ENCODE results near the gene SLC9A9.

SLC9A9 gene

GRCh38 chr3:143484846-143485512 is 363.3 kb downstream of the SLC9A9 start:
- FAIRE-seq = no peak

- FAIRE-seq = no peak
These were observed 365.1 kb downstream of the SLC9A9 start for GRCh38 chr3:143483214-143483613.

GRCh38 chr3:143482106-143483088 is 365.9 kb downstream of the SLC9A9 start:
- no peak for FAIRE-seq

- no peak for FAIRE-seq
These were observed 367.9 kb downstream of the SLC9A9 start for GRCh38 chr3:143480344-143480743.

- FAIRE-seq = no peak
These were observed 368.5 kb downstream of the SLC9A9 start for GRCh38 chr3:143479727-143480126.

- no peak for FAIRE-seq
These were observed 370.1 kb downstream of the SLC9A9 start for GRCh38 chr3:143478115-143478693.

- FAIRE-seq = no peak
These were observed 371.2 kb downstream of the SLC9A9 start for GRCh38 chr3:143476965-143477640.

GRCh38 chr3:143475981-143476380 is 372.3 kb downstream of the SLC9A9 start:
- FAIRE-seq = no peak

- FAIRE-seq = no peak
These were observed 375.3 kb downstream of the SLC9A9 start for GRCh38 chr3:143472731-143473523.

GRCh38 chr3:143471705-143472104 is 376.6 kb downstream of the SLC9A9 start:
- no peak for FAIRE-seq

GRCh38 chr3:143469159-143469558 is 379.1 kb downstream of the SLC9A9 start:
- FAIRE-seq = no peak

- no peak for FAIRE-seq
These were observed 382.6 kb downstream of the SLC9A9 start for GRCh38 chr3:143465666-143466065.

- no peak for FAIRE-seq
These were observed 383.4 kb downstream of the SLC9A9 start for GRCh38 chr3:143464850-143465249.

- FAIRE-seq = no peak
These were observed 392.8 kb downstream of the SLC9A9 start for GRCh38 chr3:143455480-143455879.

- FAIRE-seq = no peak
These were observed 397.6 kb downstream of the SLC9A9 start for GRCh38 chr3:143450632-143451031.

- no peak for FAIRE-seq
These were observed 400.8 kb downstream of the SLC9A9 start for GRCh38 chr3:143447491-143447890.

- no peak for FAIRE-seq
These were observed 403.1 kb downstream of the SLC9A9 start for GRCh38 chr3:143445118-143445517.

- peak; percentile 13 for FAIRE-seq
These were observed 404.4 kb downstream of the SLC9A9 start for GRCh38 chr3:143443851-143444331.

GRCh38 chr3:143442814-143443447 is 405.3 kb downstream of the SLC9A9 start:
- FAIRE-seq = no peak

GRCh38 chr3:143441516-143442171 is 406.6 kb downstream of the SLC9A9 start:
- no peak for FAIRE-seq

- no peak for FAIRE-seq
These were observed 408.5 kb downstream of the SLC9A9 start for GRCh38 chr3:143439817-143440216.

All from islet of Langerhans (tissue), 1 donor.